SK-N-MC (cell line): ENCODE data around the gene TIAM1.

Source experiments
- EZH2 ChIP-seq: fragments of 200-600 bp; sonication (generic); IDR thresholded peaks from one replicate; pipeline ENCODE4 v1.6.1; 2017; ENCODE audit warnings: antibody characterized with exemption
- FOXP2 ChIP-seq: optimal IDR thresholded peaks from 2 replicates; pipeline ENCODE3; 2011; ENCODE audit warnings: mild to moderate bottlenecking, moderate library complexity; ENCODE audit not compliant: insufficient read depth; ENCODE audit errors: extremely low read length, control extremely low read depth
- POLR2AphosphoS5 ChIP-seq: IDR thresholded peaks from 2 replicates; pipeline ENCODE4 v1.6.1; 2012; ENCODE audit warnings: mild to moderate bottlenecking, low read depth, low read length, borderline replicate concordance

DNA sequence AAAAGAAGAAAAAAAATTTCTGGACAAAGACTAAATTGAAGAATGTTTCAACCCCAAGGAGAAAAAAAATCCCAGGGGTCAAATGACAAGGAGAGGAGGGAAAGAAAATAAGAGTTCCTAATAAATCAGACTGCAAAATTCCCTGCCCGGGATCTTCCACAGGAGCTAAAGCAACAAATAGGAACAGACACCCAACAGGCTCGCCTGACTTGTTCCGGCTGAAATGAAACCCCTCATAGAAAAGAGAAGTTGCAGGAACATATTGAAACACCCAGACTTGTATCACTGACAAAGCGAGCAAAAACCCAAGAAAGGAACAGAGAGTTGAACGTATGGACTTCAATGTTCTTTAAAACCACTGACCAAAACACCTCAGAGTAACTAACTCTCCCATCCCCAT is 123.0 kb downstream of the TIAM1 start:
- no peak for TF ChIP-seq EZH2
- no peak for TF ChIP-seq POLR2AphosphoS5
- no peak for TF ChIP-seq FOXP2
